Panc1 (cell line): Measurements from ENCODE around the gene CSF2RB.

Source experiments
- CTCF ChIP-seq: fragments of 450-650 bp; IDR thresholded peaks from 2 replicates; pipeline ENCODE4 v1.5.1; 2017; ENCODE audit warnings: mild to moderate bottlenecking
- POLR2AphosphoS5 ChIP-seq: IDR thresholded peaks from 2 replicates; pipeline ENCODE4 v1.6.1; 2012; ENCODE audit warnings: mild to moderate bottlenecking, low read depth, low read length, moderate library complexity

GRCh38 chr22:36914390-36914752, 943 bp downstream of the CSF2RB start:
- TF ChIP-seq CTCF (no peak), POLR2AphosphoS5 (no peak)
